SKM-1 (cell line): Measurements from ENCODE around the gene CAMK1.

Source experiments
- DNase-seq: peaks from one replicate; lab custom pipeline; 2025; ENCODE audit not compliant: unreplicated experiment; lab: John Stamatoyannopoulos, UW

Gene CAMK1

DNA sequence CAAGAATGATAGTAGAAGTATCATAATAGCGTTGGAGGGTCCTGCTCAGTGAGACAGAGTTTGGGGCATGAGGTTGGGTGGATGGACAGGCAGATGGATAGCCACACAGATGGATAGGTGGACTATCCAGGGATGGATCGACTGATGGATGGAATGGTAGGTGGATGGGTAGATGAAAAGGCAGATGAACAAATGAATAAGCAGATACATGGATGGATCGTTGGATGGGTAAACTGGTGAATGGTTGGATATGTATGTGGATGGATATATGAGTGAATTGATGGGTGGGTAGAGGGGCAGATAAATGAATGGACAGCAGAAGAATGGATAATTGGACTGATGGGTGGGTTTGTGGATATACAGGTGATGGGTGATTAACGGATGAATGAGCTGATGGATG lies 56.6 kb downstream of the CAMK1 start:
- DNase-seq = no peak

DNA sequence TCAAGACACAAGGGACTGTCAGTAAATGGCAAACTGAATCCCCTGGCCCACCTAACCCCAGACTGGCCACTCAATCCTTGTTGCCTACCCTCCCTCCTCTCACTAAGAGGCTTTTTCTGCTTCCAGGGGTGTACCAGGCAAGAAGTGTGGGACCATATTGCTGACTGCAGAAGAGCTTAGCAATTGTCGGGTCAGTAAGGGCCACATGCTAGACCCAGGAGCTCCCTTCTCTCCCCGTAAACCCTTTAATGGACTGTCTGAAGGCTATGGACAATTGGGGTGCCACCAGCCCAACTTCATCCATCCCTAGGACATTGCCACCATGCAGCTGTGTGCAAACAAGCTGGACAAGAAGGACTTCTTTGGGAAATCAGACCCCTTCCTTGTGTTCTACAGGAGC lies 57.3 kb downstream of the CAMK1 start:
- DNase-seq = no peak

DNA sequence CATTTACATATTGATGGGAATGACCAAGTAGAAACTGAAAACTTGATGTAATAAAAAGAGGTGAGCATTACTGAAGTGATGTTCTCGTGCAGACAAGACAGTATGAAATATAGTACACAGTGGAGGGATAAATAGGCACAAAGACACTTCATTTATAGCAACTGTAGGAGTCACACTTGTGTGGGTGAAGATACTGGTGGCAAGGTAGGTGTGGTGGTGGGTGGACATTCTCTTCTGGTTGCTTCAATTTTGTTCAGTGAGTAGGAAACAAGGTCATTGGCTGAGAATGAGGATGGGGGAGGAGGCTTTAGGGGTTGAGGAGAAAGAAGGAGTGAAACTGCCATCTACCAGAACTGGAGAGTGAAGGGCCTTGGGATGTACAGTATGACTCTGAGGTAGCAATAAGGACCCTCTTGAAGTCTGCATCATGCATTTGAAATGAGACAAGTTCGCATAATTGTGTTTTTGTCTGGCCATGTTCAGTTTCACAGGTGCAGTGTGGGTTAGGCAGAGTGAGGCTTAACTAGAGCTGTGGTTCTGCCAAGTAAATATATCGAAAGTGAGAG lies 59.5 kb downstream of the CAMK1 start:
- no peak for DNase-seq
